Type B pancreatic cell (in vitro differentiated cells): Measurements from ENCODE around the gene ZP1. TPM values are rescaled to one million over a fixed set of nuclear protein-coding genes. Genes with fewer than 3 reads are reported as not detected.

Experiments used
- DNase-seq: peaks from one replicate; pipeline ENCODE4 v3.0.0; 2021; ENCODE audit warnings: mixed read lengths; ENCODE audit not compliant: unreplicated experiment; ENCODE audit errors: extremely low spot score
- H3K27ac Mint-ChIP-seq: 2 replicates; pipeline ENCODE4 v1.8.0; 2021; ENCODE audit warnings: mild to moderate bottlenecking, mixed read lengths
- H3K27me3 Mint-ChIP-seq: 2 replicates; pipeline ENCODE4 v1.8.0; 2021; ENCODE audit warnings: mixed read lengths
- H3K36me3 Mint-ChIP-seq: 2 replicates; pipeline ENCODE4 v1.8.0; 2021; ENCODE audit warnings: mixed read lengths
- H3K4me1 Mint-ChIP-seq: one replicate; pipeline ENCODE4 v1.8.0; 2021; ENCODE audit warnings: mixed read lengths; ENCODE audit not compliant: unreplicated experiment
- H3K4me3 Mint-ChIP-seq: 2 replicates; pipeline ENCODE4 v1.8.0; 2021; ENCODE audit warnings: mild to moderate bottlenecking, mixed read lengths
- H3K9me3 Mint-ChIP-seq: 2 replicates; pipeline ENCODE4 v1.8.0; 2021; ENCODE audit warnings: mixed read lengths
- total RNA-seq: library from RNA; stranded (reverse); gene quantifications from 2 replicates; pipeline ENCODE4 v1.2.1, GENCODE V29; 2021; ENCODE audit warnings: low replicate concordance
- TF ChIP-seq, protein P1 (sequence below): fragments of 200-600 bp; sonication (generic); conservative IDR thresholded peaks from 2 replicates; pipeline ENCODE4 v1.5.0; 2021; ENCODE audit warnings: antibody characterized with exemption, mild to moderate bottlenecking

The ZP1 gene
- total RNA-seq, 1 donor from 2014 or later = not detected

DNA sequence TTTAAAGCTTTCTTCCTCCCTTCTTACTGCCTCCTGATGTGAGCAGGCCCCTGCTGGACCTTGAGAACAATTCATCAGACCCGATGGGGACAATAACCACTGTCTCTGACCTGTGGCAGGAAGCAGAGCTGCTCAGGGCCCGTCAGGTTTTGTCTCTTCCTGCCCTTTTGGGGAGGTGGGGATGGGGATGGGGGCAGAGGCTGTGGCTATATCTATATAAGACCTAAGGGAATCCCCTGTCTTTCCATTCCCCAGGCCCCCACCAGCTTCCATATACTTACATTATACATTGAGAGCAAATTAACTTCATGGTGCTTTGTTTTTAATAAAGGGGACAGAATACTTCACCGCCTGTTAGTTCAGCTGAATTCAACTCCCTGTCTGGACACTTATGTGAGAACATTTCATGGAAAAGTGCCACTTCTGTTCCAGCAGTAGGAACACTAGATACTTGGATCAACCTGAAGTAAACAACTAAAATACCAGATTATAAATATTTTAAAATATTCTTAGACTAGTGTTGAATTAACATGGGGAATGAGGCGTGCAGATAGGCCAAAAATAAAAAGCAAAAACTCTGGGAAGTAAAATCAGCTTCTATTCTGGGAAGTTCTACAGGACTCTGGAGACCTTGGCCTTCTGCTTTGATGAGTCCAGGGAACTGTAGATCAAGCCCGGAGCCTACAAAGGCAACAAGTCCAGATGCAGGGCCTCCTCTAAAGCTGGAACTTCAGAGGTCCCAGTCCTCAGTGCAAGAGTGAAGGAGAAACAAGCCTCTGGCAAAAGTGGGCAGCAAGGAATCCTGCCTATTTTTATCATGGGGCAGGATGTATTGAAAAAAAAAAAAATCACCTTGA is 11.1 kb downstream of the ZP1 start:
- Mint-ChIP-seq H3K9me3 (no peaks in the 10 kb centered on the region), H3K4me3 (no peak overlapping the region), H3K36me3 (peaks cover 8% of the 10 kb centered on the region), H3K27me3 (no peaks in the 10 kb centered on the region), H3K4me1 (peaks cover 6% of the 10 kb centered on the region), H3K27ac (no peak overlapping the region)
- TF ChIP-seq, protein P1, sequence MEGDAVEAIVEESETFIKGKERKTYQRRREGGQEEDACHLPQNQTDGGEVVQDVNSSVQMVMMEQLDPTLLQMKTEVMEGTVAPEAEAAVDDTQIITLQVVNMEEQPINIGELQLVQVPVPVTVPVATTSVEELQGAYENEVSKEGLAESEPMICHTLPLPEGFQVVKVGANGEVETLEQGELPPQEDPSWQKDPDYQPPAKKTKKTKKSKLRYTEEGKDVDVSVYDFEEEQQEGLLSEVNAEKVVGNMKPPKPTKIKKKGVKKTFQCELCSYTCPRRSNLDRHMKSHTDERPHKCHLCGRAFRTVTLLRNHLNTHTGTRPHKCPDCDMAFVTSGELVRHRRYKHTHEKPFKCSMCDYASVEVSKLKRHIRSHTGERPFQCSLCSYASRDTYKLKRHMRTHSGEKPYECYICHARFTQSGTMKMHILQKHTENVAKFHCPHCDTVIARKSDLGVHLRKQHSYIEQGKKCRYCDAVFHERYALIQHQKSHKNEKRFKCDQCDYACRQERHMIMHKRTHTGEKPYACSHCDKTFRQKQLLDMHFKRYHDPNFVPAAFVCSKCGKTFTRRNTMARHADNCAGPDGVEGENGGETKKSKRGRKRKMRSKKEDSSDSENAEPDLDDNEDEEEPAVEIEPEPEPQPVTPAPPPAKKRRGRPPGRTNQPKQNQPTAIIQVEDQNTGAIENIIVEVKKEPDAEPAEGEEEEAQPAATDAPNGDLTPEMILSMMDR = no peak
- DNase-seq = no peak

DNA sequence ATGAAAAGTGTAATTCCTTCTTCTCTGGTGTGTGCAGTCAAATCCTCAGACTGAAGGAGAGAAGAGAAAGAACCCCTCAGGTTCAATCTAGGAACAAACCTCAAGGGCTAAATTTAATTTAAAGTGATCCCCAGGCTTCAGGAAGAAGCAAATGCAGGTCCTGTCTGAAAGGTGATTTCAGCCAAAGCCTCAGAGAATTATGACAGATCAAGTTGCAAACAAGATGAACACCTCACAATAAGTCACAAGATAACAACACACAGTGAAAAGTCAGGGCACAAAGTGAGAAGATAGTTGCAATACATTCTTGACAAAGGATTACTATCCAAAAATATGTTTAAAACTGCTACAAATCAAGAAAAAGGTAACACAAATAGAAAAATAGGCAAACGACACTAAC is 11.8 kb downstream of the ZP1 start:
- Mint-ChIP-seq H3K9me3 (no peaks in the 10 kb centered on the region), H3K4me3 (no peak overlapping the region), H3K4me1 (peaks cover 6% of the 10 kb centered on the region), H3K36me3 (peaks cover 10% of the 10 kb centered on the region), H3K27me3 (no peaks in the 10 kb centered on the region), H3K27ac (no peak overlapping the region)
- no peak for DNase-seq
- TF ChIP-seq, protein P1 = no peak

DNA sequence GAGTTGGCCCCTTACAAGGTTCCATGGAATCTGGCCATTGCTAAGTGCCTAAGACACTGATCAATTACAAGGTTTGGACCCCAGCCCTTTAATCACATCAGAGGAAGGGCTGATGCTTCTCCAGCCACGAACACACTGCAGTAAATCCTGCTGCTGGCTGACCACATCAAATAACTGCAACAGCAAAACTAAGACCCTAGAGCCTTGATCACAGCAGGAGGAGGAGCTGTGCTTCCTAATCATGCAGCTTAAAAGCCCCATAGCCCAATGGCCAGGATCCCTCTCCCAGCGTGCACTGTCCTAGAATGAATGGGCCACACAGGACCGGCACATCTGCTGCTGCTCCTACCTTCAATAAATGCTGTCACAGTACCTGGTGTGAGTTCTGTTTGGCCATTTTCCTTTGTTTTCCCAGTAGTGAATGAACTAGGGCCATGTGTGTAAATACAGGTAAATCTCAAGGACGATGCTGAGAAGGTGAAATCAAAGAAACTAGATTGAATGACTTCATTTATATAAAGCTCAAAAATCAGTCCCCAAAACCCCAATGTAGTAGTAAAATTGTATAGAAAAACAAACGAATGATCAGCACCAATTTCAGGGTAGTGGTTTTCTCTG is 12.7 kb downstream of the ZP1 start:
- Mint-ChIP-seq H3K4me3 (no peak overlapping the region), H3K9me3 (no peaks in the 10 kb centered on the region), H3K4me1 (peaks cover 6% of the 10 kb centered on the region), H3K27ac (no peak overlapping the region), H3K27me3 (no peaks in the 10 kb centered on the region), H3K36me3 (peaks cover 12% of the 10 kb centered on the region)
- DNase-seq = no peak
- TF ChIP-seq, protein P1 = no peak

DNA sequence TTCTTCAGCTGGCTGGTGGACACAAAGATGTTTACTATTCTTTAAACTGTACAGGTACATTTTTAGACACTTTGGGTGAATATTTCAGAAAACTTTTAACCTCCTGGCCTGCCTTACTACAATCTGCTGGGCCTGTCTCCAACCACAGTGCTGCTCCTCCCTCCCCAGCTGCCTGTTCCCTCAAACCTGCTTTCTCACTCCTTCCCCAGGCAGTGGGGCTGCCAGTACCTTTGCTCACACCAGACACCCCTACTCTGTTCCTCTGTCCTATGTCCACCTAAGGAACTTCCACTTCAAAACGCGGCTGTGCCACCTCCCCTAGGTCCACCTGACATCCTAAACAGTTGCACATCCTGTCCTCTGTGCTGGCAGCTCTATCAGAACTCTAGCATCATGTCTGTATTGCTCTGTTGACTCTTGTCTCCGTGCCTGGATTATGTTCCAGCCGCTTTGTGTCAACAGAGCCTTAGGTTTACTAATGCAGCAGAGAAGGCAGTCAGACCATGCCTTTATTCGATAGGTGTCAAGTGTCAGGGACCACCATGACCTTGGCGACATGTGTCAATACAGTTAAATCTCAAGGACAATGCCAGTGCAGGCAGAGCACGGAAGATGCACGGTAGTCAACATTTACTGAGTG is 13.4 kb downstream of the ZP1 start:
- Mint-ChIP-seq H3K4me3 (no peak overlapping the region), H3K27ac (peak overlapping the region; percentile 78)
- TF ChIP-seq, protein P1 = no peak

DNA sequence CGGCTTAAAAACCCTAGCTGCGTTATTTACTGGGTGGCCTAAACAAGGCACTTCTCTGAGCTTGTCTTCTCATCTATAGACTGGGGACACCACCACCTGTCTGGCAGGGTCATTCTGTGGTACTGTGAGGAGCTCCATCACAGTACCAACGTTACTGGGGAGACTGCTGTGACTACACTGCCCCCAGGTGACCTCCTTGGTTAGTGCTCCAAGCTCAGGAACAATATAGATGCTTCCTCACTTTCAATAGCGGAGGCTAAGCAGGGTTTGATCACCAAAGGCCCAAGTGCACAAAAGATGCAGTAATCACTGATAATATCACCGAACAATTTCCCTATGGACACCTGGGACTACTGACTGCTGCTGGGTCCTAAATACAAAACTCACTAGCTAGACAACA is 20.2 kb downstream of the ZP1 start:
- H3K4me1 Mint-ChIP-seq = peaks cover 11% of the 10 kb centered on the region
- no peak overlapping the region for H3K27ac Mint-ChIP-seq
- DNase-seq = no peak
- H3K27me3 Mint-ChIP-seq = no peaks in the 10 kb centered on the region
- H3K36me3 Mint-ChIP-seq = peaks cover 31% of the 10 kb centered on the region
- H3K9me3 Mint-ChIP-seq = no peaks in the 10 kb centered on the region
- no peak overlapping the region for H3K4me3 Mint-ChIP-seq
- TF ChIP-seq, protein P1 = peak; percentile 62

More for the DNA sequence above, 13.4 kb downstream of the ZP1 start:
- Mint-ChIP-seq H3K36me3 (peaks cover 17% of the 10 kb centered on the region), H3K27me3 (no peaks in the 10 kb centered on the region), H3K9me3 (no peaks in the 10 kb centered on the region), H3K4me1 (peaks cover 6% of the 10 kb centered on the region)
- DNase-seq = no peak
